Upper lobe of right lung (tissue), 1 donor: ENCODE data around the gene NDUFB7. TPM values are rescaled to one million over a fixed set of nuclear protein-coding genes. Genes with fewer than 3 reads are reported as not detected.
"Not testable (repeated sequence)": the region's sequence is repeated elsewhere in the genome, so short reads cannot be mapped to it uniquely, and the experiment has no call there.

Source experiments
- ATAC-seq: fragments of 200-7000 bp; cut with Tn5 transposase; one replicate; pipeline ENCODE4 v1.9.1; 2020; ENCODE audit warnings: mild to moderate bottlenecking, moderate library complexity
- DNase-seq: peaks from one replicate; pipeline ENCODE4 v3.0.0-alpha.2; 2020
- H3K27ac ChIP-seq: fragments of 200-600 bp; one replicate; pipeline ENCODE4 v1.8.0; 2022
- H3K27me3 ChIP-seq: fragments of 200-600 bp; one replicate; pipeline ENCODE4 v1.8.0; 2022; ENCODE audit warnings: mild to moderate bottlenecking
- H3K36me3 ChIP-seq: fragments of 200-600 bp; one replicate; pipeline ENCODE4 v1.8.0; 2022
- H3K4me1 ChIP-seq: fragments of 200-600 bp; one replicate; pipeline ENCODE4 v1.8.0; 2022
- H3K4me3 ChIP-seq: fragments of 200-600 bp; one replicate; pipeline ENCODE4 v1.8.0; 2022; ENCODE audit warnings: mild to moderate bottlenecking
- H3K9me3 ChIP-seq: fragments of 200-600 bp; one replicate; pipeline ENCODE4 v1.8.0; 2022
- intact Hi-C: fragments of 100-400 bp; cut with DNase I; formaldehyde crosslinking; loops from one replicate; pipeline ENCODE4 v1.11.0; 2022
- long read RNA-seq: library from polyadenylated mRNA; unstranded; transcript quantifications from one replicate; pipeline ENCODE4 v2.0.0, GENCODE V29; 2021
- total RNA-seq: library from RNA; stranded (reverse); fragmentation: NEBNext Ultra II Directional; extraction: Animal tissue kit (Norgen Biotek cat#: 25700); gene quantifications from one replicate; pipeline ENCODE4 v1.2.1, GENCODE V29; 2021
- TF ChIP-seq, protein P1 (sequence below): fragments of 200-600 bp; IDR thresholded peaks from one replicate; pipeline ENCODE4 v1.8.0; 2022; ENCODE audit warnings: antibody characterized with exemption
- donor health status: DM: no; HTN: yes; CAD: no; lungs with severe emphysema.

Gene NDUFB7
- total RNA-seq, result 113 TPM
- long read RNA-seq, transcript NDUFB7-201 (3 exons, 531 nt), result major isoform, 29 of 30 reads
- long read RNA-seq, partial matches to known transcripts, result 1 of 30 reads
- long read RNA-seq, other reads (novel, unspliced or antisense), result 0 of 30 reads

DNA sequence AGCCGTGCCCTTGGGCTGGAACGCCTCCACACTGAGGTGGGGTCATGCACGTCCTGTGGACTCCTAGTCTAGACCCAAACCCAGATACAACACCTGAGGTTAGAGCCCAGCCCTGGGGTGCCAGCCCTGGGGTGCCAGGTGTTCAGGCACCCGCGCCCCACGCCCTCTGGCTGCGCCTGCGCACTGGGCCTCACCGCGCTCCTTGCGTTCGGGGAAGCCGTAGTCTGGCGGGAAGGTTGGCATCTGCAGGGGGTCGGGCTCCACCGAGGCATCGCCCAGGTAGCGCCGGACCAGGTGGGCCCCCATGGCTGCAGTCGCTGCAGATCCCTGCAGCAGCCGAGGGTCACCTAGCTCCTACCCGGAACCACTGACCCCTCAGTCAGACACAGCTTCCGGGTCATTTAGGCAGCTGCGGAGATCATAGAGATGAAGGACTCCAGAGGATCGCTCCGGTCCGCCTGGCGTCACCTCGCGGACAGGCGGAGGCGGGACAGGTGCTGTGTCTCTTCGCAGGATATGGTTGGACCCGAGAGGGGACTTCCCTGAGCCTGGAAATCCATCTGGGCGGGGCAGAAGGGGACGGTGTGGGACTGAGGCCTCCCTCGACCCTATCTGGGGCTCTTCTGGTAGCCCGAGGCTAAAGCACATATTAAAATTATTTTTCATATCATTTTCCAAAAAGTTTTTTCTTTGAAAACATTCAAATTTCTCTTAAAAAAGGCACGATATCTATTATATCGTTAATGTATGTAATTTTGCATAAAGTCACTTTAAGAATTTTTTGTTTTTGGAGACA lies at the start of gene NDUFB7:
TSS of gene NDUFB7 (minus strand) at position 372 of the 796 bp plus-strand sequence. CDS start at position 306, 66 bp downstream.
- TF ChIP-seq, protein P1, sequence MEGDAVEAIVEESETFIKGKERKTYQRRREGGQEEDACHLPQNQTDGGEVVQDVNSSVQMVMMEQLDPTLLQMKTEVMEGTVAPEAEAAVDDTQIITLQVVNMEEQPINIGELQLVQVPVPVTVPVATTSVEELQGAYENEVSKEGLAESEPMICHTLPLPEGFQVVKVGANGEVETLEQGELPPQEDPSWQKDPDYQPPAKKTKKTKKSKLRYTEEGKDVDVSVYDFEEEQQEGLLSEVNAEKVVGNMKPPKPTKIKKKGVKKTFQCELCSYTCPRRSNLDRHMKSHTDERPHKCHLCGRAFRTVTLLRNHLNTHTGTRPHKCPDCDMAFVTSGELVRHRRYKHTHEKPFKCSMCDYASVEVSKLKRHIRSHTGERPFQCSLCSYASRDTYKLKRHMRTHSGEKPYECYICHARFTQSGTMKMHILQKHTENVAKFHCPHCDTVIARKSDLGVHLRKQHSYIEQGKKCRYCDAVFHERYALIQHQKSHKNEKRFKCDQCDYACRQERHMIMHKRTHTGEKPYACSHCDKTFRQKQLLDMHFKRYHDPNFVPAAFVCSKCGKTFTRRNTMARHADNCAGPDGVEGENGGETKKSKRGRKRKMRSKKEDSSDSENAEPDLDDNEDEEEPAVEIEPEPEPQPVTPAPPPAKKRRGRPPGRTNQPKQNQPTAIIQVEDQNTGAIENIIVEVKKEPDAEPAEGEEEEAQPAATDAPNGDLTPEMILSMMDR, result peak; percentile 74
- intact Hi-C loops, result no loop called here
- no peaks in the 10 kb centered on the region for H3K27me3 ChIP-seq
- peak within 1 kb of the TSS; percentile 75 for H3K27ac ChIP-seq
- H3K4me3 ChIP-seq, result peak within 1 kb of the TSS; percentile 87
- H3K4me1 ChIP-seq, result peaks cover 25% of the 10 kb centered on the region
- DNase-seq (peak; percentile 94), ATAC-seq (peak; percentile 97)
- no peaks in the 10 kb centered on the region for H3K9me3 ChIP-seq
- H3K36me3 ChIP-seq, result no peaks in the 10 kb centered on the region

- peaks cover 13% of the 10 kb centered on the region for H3K9me3 ChIP-seq
- ATAC-seq (no peak), DNase-seq (no peak)
- H3K4me3 ChIP-seq, result no peak overlapping the region
- H3K4me1 ChIP-seq, result no peaks in the 10 kb centered on the region
- H3K27me3 ChIP-seq, result no peaks in the 10 kb centered on the region
- intact Hi-C loops, result no loop called here
- H3K36me3 ChIP-seq, result no peaks in the 10 kb centered on the region
- no peak overlapping the region for H3K27ac ChIP-seq
- TF ChIP-seq, protein P1, result no peak
Observed at GRCh38 chr19:14619404-14619803, 47.5 kb upstream of the NDUFB7 start.

DNA sequence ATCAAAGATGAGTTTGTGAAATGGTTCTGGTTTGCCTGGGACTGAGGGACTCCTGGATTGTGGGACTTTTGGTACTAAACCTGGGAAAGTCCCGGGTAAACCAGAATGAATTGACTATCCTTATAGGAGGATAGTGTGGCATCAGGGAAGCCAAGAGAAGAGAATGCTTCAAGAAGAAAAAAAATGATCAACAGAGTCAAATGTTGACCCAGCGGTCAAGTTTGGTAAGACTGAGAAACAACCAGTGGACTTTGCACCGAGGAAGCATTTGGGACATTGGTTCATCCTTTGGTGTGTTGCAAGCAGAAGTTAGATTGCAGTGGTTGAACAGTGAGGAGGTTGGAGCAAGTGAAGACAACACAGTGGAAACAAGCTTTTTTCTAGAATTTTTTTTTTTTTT lies 44.5 kb upstream of the NDUFB7 start:
- no peak overlapping the region for H3K27ac ChIP-seq
- H3K27me3 ChIP-seq, result no peaks in the 10 kb centered on the region
- no peak for DNase-seq
- peaks cover 13% of the 10 kb centered on the region for H3K9me3 ChIP-seq
- H3K4me3 ChIP-seq, result no peak overlapping the region
- H3K4me1 ChIP-seq, result no peaks in the 10 kb centered on the region
- intact Hi-C loops, result no loop called here
- H3K36me3 ChIP-seq, result no peaks in the 10 kb centered on the region
- peak; percentile 82 for ATAC-seq
- TF ChIP-seq, protein P1, result no peak

GRCh38 chr19:14615623-14616022 lies 43.8 kb upstream of the NDUFB7 start:
- DNase-seq, result no peak
- Histone ChIP-seq H3K4me1 (no peaks in the 10 kb centered on the region), H3K36me3 (no peaks in the 10 kb centered on the region), H3K27me3 (no peaks in the 10 kb centered on the region), H3K4me3 (no peak overlapping the region), H3K9me3 (peaks cover 13% of the 10 kb centered on the region), H3K27ac (no peak overlapping the region)
- no peak for ATAC-seq
- TF ChIP-seq, protein P1, result no peak
- intact Hi-C loops, result no loop called here

DNA sequence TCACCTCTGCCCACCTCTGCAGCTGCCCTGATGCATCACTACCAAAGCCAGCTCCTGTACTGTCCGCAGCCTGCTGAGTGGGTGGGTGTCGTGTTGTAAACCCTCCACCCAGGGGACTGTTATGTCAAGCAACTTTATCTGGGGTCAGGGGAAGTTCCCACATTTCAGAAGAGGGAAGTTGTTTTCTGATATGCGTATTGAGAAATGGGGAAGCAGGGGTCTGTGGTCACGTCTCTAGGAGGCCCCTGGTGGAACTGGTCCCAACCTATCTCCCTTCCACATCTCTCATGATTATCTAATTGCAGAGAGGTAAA lies 42.2 kb upstream of the NDUFB7 start:
- Histone ChIP-seq H3K27ac (no peak overlapping the region), H3K4me1 (no peaks in the 10 kb centered on the region), H3K36me3 (no peaks in the 10 kb centered on the region), H3K9me3 (peaks cover 3% of the 10 kb centered on the region), H3K4me3 (no peak overlapping the region), H3K27me3 (no peaks in the 10 kb centered on the region)
- intact Hi-C loops, result no loop called here
- DNase-seq (peak; percentile 73), ATAC-seq (peak; percentile 83)
- TF ChIP-seq, protein P1, result no peak

- DNase-seq, intact Hi-C loops: not testable (repeated sequence)
Observed at GRCh38 chr19:14613399-14614098, 41.7 kb upstream of the NDUFB7 start.

More at GRCh38 chr19:14613399-14614098, 41.7 kb upstream of the NDUFB7 start:
- H3K27me3 ChIP-seq, H3K36me3 ChIP-seq, H3K27ac ChIP-seq, ATAC-seq, H3K4me3 ChIP-seq, H3K9me3 ChIP-seq, H3K4me1 ChIP-seq: not testable (repeated sequence)
